HG02623 (cell line): ENCODE results near the gene PALS1.
"Not testable (repeated sequence)": the region's sequence is repeated elsewhere in the genome, so short reads cannot be mapped to it uniquely, and the experiment has no call there.

Source experiments
- ATAC-seq: cut with Tn5 transposase; IDR thresholded peaks from one replicate; pipeline ENCODE4 v1.9.1; 2021; ENCODE audit warnings: moderate library complexity; ENCODE audit not compliant: unreplicated experiment

PALS1 gene

DNA sequence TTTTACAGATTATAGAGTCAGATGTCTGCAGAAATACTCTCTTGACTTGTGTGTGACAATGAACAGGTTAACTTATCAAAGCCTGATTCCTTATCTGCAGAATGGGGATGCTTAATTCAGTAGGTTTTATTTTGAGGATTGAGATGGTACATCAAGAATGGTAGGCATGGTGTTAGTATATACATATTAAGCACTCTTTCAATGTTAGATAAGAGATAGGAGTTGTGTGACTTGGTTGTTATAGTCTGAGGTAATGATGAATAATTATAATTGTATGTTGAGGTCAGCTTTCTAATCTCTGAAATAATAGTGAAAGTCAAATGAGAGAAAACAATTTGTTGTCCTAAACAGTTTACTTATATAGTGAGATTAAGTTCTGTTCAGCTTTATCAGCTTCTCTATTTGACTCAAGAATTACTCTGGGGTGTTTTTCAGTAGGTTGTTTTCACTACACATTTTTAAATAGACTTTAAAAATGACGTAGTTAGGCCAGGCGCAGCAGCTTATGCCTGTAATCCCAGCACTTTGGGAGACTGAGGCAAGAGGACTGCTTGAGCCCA lies 11.9 kb downstream of the PALS1 start:
- no peak for ATAC-seq

DNA sequence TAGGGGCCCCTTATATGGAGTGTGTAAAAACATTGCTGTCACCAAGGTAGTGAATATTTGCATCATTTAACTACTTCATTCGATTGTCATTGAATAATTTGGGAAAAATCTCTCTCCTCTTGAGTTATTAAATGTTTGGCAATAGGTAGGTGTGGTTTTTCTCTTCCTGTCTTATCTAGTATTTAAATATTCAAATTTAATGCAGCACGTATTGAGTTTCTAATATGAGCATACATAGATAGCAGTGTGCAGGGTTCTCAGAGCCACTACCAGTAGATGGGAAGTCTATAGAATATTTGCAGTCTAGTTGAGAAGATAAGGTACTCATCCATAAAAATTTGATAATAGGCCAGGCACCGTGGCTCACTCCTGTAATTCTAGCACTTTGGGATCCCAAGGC lies 16.7 kb downstream of the PALS1 start:
- ATAC-seq: no peak

DNA sequence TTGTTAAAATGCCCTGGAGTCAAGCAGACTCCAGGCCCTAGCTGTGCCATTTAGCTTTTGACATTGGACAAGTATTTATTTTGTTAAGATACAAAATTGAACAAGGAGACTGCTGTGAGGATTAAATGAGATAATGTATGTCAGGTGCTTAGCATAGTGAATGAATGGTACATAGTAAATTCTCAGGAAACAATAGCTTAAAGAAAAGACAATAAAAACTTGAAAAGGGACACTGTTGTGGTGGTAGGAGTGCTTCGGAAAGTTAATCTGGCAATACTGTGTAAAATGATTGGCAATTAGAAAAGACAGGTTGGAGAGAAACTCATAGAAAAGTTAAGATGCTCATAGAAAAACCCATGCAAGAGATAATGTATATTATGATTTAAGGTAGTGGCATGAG lies 19.7 kb downstream of the PALS1 start:
- ATAC-seq: no peak

DNA sequence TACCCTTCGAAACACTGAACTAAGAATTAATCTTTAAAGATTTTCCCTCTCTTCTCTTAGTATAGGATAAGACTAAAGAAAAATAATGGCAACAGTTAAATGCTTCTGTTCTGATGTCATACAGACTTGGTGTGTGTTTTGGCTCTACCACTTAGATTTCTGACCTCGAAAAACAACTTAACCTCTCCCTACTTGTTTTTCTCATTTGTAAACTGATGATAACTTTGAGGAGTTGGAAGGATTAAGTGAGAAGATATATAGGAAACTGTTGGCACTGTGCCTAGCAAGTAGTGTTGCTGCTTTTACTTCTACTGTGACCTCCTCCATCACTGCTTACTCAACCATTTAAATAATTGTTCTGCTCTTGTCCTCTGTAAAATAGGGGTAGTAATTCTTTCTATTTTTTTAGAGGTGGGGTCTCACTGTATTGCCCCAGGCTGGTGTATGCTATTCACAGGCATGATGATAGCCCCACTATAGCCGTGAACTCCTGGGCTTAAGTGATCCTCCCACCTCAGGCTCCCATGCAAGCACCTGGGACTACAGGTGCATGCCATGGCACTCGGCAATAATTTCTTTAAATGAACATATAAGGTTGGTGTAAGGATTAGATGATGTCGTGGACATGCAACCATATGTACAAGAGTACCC lies 22.4 kb downstream of the PALS1 start:
- ATAC-seq: no peak

DNA sequence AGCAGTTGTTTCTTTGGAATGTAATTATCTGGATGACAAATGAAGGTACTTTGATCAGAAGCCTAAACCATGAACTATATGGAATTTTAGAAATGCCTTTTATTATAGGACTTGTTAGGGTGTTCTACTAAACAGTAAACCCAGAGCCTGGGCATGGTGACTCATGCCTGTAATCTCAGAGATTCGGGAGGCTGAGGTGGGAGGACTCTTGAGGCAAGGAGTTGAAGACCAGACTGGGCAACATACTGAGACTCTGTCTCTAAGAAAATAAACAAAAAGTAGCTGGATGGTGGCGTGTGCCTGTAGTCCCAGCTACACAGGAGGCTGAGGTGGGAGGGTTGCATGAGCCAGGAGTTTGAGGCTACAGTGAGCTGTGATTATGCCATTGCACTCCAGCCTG lies 23.9 kb downstream of the PALS1 start:
- ATAC-seq: no peak

DNA sequence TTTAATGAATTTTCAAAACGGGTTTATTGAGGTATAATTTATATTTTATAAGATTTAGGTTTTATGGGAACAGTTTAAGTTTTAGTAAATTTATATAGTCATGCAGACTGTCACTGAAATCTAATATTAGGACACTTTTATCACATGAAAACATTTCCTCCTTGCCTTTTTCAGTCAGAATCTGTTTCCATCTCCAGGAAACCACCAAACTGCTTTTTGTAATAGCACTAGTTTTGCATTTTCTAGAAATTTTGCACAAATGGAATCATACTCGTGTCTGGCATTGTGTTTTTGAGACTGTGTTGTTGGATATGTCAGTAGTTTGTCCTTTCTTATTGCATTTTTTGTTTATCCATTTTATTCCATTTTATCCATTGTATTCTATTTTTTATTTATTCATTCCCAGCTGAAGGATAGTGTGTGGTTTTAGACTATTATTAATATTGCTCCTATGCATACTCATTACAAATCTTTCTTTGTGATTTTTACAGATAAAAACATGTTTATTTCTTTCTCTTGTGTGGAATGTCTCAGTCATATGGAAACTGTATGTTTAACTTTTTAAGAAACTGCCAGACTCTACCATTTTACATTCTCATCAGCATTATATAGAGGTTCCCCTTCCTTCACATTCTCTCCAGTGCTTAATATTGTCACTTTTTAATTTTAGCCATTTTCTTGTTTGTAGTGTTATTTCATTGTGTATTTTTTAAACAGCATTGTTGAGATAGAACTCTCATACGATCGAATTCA lies 26.5 kb downstream of the PALS1 start:
- ATAC-seq: no peak

DNA sequence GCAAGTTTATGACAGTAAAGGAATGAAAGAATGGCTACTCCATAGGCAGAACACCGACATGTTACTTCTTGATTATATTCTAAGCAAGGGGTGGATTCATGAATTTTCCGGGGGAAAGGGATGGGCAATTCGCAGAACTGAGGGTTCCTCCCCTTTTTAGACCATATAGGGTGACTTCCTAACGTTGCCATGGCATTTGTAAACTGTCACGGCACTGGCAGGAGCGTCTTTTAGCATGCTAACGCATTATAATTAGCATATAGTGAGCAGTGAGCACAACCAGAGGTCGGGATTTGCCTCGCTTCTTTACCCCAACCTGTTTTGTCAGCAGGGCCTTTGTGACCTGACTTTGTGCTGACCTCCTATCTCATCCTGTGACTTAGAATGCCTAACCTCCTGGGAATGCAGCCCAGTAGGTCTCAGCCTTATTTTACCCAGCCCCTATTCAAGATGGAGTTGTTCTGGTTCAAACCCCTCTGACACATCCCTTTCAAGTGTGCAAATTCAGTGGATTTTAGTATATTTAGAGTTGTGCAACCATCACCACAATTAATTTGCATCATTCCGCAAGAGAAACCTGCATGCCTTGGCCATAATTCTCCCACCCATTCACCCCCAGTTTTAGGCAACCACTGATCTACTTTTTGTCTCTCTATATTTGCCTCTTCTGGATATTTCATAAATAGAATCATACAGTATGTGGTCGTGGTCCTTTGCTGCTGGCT lies 27.4 kb downstream of the PALS1 start:
- no peak for ATAC-seq

DNA sequence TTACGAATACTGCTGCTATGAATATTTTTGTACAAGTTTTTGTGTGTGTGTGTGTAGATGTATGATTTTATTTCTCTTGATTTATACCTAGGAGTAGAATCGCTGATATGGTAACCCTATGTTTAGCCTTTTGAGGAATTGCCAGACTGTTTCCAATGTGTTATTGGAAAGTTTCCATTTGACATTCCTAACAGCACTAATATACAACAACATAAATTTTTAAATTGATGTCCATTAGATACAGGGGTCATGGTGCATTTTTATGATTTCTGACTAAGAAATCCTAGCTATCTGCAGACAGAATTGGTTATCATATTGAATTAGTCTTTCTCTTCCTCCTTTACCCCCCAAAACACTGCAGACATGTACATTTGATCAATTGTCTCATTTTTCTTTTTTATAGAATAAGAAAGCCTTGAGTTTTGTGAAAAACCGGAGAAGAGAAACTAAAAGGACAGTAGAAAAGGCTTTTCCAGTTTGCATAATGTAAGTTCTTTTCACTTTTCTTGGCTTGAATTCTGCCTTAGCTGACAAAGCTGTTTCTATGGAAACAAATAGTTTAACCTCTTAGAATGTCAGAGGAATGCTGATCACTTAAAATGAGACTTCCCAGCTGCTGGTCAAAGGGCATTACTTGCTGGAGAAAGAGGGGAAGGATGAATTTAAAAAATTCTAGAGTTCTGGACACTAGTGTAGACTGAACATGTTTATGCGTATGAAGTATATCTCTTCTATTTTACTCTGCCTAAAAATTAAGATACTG lies 28.2 kb downstream of the PALS1 start:
- ATAC-seq: no peak

DNA sequence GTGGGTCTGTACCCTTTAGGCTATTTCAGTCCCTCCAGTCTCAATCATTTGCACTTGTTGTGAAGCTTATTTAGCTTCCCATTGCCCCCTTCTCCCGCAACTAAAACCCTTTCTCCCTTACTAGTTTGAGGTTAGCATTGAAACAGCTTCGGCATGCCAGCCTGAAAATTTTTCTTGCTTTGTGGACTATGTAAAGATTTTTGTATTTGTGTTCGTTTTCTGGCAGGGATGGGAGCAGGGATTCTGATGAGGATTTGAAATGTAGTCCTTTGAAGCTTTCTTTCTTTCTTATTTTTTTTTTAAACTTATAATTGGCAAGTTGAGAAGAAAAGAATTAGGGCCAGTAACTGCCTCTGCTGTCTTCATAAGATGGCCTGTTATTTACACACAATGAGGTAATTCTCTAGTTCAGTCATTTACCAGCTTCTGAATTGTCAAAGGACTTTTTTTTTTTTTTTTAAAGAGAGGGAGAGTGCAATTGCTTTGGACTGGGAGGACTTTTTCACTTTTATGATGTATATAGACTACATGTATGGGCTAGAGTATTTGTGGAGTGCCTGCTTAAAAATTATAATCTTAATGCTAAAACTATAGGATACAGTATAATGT lies 29.0 kb downstream of the PALS1 start:
- no peak for ATAC-seq

DNA sequence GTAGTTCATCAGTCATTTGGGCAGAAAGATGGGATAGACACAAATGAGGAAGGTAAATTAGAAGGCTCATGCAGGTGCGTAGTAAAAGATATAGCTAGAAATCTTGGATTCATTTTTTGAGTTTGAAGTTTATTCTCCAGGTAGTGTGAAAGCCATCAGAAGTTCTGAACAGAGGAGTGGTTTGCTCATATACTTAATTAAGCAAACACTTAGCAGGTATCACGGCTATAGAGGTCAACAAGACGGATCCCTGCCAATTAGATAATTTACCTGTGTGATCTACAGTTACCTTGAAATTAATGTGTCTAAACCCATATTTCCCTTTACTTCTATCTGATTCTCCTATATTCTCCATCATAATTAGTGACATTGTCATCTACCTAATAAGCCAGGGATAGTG lies 29.7 kb downstream of the PALS1 start:
- no peak for ATAC-seq

DNA sequence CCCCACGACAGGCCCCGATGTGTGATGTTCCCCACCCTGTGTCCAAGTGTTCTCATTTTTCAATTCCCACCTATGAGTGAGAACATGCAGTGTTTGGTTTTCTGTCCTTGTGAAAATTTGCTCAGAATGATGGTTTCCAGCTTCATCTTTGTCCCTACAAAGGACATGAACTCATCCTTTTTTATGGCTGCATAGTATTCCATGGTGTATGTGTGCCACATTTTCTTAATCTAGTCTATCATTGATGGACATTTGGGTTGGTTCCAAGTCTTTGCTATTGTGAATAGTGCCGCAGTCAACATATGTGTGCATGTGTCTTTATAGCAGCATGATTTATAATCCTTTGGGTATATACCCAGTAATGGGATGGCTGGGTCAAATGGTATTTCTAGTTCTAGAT lies 32.0 kb downstream of the PALS1 start:
- not testable (repeated sequence) for ATAC-seq

DNA sequence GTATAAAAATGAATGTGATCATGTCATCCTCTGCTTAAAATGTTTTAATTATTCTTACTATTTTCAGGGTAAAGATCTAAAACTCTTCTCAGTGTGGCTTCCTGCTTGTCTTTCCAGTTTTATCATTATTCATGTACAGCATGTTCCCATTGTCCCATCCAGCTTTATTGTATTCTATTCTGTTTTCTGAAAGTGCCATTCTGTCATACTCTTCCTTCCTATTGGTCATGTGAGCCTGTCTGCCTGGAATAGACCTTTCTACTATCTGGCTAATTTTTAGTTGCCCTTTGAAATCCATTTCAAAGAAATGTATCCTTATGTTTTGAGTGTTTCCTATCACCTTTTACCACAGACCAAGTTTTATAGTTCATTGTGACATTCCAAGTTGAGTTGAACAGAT lies 34.9 kb downstream of the PALS1 start:
- no peak for ATAC-seq

DNA sequence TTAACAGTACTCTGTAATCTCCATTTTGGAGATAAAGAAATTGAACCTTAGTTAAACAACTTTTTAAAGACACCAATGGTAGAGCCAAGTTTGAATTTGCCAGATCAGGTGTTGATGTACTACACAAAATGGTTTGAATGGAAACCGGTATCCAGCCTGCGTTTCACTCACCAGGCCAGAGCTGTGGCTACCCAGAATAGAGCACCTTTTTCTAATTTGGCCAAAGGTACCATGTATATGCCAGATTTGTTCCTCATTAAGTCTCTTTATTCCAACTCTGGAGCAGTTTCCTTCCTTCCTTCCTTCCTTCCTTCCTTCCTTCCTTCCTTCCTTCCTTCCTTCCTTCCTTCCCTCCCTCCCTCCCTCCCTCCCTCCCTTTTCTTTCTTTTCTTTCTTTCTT lies 39.3 kb downstream of the PALS1 start:
- no peak for ATAC-seq

DNA sequence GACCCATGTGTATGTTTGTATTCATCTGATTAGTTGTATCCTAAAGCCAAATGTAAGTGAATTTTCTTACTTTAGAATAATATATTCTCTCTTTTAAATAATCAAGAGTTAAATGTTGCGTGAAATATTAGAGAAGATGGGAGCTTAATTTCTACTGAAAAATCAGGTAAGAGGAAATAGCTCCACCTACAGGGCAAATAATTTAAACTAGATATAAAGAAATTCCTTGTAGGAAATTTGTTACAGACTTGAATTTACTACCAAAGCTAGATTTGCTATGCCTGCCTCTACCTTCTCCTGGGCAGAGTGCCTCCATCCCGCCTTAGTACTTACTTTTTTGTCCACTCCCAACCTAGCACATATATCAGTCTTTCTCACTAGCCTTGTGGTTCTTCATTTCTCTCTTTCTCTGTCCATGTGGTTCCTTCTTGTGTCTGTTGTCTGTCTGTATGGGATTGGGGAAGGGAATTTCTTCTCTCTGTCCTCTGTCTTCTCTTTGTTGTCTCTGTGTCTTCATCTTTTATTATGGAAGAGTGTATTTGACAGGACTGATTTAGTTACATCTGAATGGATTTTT lies 44.7 kb downstream of the PALS1 start:
- ATAC-seq: no peak
